ENCODE results near the gene PCDHB15.
"Not testable (repeated sequence)": the region's sequence is repeated elsewhere in the genome, so short reads cannot be mapped to it uniquely, and the experiment has no call there.

Gene PCDHB15

GRCh38 chr5:141245250-141245717 lies at the start of gene PCDHB15:
Gene PCDHB15 (plus strand): TSS chr5:141245395. CDS start chr5:141245579, 184 bp downstream.
- peak; percentile 14 for DNase-seq

DNA sequence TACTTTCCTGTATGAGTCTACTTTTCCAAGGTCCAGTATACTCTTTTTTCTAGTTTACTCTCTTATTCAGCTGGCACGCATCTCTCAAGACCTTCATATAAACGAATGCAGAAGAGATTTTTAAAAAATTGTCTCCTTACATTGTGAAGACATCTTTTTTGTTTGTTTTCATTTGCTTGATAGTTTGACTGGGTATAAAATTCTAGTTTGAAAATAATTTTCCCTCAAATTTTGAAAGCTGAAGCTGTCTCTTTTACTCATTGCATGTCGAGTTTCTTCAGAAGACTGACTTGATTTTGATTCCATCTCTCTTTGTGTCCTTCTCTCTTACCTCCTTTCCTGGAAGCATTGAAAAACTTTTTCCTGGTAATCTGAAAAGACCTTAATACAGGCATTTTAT lies 48.8 kb upstream of the PCDHB15 start:
- DNase-seq: no peak

DNA sequence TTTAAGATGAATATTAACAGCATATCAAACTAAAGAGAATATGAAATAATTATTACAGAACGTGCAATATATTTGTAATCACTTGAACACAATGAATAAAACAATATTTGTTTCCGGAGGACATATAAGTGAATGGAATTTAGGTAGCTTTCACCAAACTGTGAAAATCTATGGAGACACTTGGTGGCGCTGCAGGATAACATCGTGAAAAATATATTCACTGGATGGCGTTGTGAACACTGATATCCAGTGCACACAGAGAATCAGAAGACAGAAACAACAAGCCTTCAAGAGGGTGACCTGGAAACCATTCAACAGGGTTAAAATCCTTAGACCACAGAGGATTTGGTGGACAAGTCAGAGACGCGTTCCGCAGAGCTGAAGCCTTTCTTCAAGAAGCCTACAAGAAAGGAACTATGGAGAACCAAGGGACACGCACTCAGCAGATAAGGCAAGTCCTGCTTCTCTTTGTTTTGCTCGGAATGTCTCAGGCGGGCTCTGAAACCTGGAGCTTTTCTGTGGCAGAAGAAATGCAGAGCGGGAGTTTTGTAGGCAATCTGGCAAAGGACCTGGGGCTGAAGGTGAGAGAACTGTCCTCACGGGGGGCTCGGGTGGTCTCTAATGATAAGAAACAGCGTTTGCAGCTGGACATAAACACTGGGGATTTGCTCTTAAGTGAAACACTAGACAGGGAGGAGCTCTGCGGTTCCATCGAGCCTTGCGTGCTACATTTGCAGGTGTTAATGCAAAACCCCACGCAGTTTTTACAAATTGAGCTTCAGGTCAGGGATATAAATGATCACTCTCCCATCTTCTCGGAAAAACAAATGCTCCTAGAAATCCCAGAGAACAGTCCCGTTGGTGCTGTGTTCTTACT lies 45.6 kb upstream of the PCDHB15 start, which contains the start of gene PCDHB11:
Gene PCDHB11, plus strand, starts transcription at position 269 of the 877 bp plus-strand sequence. Its CDS starts 148 bp downstream, at position 417.
- no peak for DNase-seq

GRCh38 chr5:141201126-141201525 lies 44.1 kb upstream of the PCDHB15 start:
- not testable (repeated sequence) for DNase-seq

DNA sequence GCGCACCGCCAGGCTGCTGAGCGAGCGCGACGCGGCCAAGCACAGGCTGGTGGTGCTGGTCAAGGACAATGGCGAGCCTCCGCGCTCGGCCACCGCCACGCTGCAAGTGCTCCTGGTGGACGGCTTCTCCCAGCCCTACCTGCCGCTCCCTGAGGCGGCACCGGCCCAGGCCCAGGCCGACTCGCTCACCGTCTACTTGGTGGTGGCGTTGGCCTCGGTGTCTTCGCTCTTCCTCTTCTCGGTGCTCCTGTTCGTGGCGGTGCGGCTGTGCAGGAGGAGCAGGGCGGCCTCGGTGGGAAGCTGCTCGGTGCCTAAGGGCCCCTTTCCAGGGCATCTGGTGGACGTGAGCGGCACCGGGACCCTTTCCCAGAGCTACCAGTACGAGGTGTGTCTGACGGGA lies 43.5 kb upstream of the PCDHB15 start:
- DNase-seq: not testable (repeated sequence)

- no peak for DNase-seq
Measured at GRCh38 chr5:141208478-141208877, 36.7 kb upstream of the PCDHB15 start, which contains the start of gene PCDHB12. Gene PCDHB12 (plus strand): TSS chr5:141208719. CDS start chr5:141208908, 189 bp downstream.

DNA sequence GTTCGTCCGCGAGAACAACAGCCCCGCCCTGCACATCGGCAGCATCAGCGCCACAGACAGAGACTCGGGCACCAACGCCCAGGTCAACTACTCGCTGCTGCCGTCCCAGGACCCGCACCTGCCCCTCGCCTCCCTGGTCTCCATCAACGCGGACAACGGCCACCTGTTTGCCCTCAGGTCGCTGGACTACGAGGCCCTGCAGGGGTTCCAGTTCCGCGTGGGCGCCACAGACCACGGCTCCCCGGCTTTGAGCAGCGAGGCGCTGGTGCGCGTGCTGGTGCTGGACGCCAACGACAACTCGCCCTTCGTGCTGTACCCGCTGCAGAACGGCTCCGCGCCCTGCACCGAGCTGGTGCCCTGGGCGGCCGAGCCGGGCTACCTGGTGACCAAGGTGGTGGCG lies 34.9 kb upstream of the PCDHB15 start:
- not testable (repeated sequence) for DNase-seq

DNA sequence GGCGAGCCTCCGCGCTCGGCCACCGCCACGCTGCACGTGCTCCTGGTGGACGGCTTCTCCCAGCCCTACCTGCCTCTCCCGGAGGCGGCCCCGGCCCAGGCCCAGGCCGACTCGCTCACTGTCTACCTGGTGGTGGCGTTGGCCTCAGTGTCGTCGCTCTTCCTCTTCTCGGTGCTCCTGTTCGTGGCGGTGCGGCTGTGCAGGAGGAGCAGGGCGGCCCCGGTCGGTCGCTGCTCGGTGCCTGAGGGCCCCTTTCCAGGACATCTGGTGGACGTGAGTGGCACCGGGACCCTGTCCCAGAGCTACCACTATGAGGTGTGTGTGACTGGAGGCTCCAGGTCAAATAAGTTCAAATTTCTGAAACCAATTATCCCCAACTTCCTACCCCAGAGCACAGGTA lies 34.3 kb upstream of the PCDHB15 start:
- DNase-seq: not testable (repeated sequence)

- peak; percentile 34 for DNase-seq
Measured at GRCh38 chr5:141213656-141214339, 31.4 kb upstream of the PCDHB15 start, which contains the start of gene PCDHB13. Gene PCDHB13 (plus strand): TSS chr5:141213919. CDS start chr5:141214124, 205 bp downstream.

DNA sequence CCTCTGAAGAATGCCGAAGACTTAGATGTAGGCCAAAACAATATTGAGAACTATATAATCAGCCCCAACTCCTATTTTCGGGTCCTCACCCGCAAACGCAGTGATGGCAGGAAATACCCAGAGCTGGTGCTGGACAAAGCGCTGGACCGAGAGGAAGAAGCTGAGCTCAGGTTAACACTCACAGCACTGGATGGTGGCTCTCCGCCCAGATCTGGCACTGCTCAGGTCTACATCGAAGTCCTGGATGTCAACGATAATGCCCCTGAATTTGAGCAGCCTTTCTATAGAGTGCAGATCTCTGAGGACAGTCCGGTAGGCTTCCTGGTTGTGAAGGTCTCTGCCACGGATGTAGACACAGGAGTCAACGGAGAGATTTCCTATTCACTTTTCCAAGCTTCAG lies 30.6 kb upstream of the PCDHB15 start:
- DNase-seq: not testable (repeated sequence)

GRCh38 chr5:141215504-141215903 lies 29.7 kb upstream of the PCDHB15 start:
- not testable (repeated sequence) for DNase-seq

DNA sequence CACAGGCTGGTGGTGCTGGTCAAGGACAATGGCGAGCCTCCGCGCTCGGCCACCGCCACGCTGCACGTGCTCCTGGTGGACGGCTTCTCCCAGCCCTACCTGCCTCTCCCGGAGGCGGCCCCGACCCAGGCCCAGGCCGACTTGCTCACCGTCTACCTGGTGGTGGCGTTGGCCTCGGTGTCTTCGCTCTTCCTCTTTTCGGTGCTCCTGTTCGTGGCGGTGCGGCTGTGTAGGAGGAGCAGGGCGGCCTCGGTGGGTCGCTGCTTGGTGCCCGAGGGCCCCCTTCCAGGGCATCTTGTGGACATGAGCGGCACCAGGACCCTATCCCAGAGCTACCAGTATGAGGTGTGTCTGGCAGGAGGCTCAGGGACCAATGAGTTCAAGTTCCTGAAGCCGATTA lies 29.2 kb upstream of the PCDHB15 start:
- DNase-seq: not testable (repeated sequence)

- DNase-seq: no peak
Measured at GRCh38 chr5:141223112-141223783, 21.9 kb upstream of the PCDHB15 start, which contains the start of gene PCDHB14. Gene PCDHB14 (plus strand): TSS chr5:141223343. CDS start chr5:141223506, 163 bp downstream.

DNA sequence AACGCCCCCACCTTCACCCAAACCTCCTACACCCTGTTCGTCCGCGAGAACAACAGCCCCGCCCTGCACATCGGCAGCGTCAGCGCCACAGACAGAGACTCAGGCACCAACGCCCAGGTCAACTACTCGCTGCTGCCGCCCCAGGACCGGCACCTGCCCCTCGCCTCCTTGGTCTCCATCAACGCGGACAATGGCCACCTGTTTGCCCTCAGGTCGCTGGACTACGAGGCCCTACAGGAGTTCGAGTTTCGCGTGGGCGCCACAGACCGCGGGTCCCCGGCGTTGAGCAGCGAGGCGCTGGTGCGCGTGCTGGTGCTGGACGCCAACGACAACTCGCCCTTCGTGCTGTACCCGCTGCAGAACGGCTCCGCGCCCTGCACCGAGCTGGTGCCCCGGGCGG lies 20.4 kb upstream of the PCDHB15 start:
- DNase-seq: not testable (repeated sequence)

- not testable (repeated sequence) for DNase-seq
Measured at GRCh38 chr5:141225421-141225820, 19.8 kb upstream of the PCDHB15 start.

GRCh38 chr5:141234109-141234667 lies 11.0 kb upstream of the PCDHB15 start:
- DNase-seq: no peak

GRCh38 chr5:141235922-141236321 lies 9.3 kb upstream of the PCDHB15 start:
- not testable (repeated sequence) for DNase-seq

- DNase-seq: no peak
Measured at GRCh38 chr5:141236516-141237313, 8.5 kb upstream of the PCDHB15 start.

DNA sequence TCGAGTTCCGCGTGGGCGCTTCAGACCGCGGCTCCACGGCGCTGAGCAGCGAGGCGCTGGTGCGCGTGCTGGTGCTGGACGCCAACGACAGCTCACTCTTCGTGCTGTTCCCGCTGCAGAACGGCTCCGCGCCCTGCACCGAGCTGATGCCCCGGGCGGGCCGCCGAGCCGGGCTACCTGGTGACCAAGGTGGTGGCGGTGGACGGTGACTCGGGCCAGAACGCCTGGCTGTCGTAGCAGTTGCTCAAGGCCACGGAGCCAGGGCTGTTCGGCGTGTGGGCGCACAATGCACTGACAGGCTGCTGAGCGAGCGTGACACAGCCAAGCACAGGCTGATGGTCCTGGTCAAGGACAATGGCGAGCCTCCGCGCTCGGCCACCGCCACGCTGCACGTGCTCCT lies 3.7 kb upstream of the PCDHB15 start:
- DNase-seq: no peak

GRCh38 chr5:141246971-141247370 lies 1.8 kb downstream of the PCDHB15 start:
- DNase-seq: not testable (repeated sequence)

- DNase-seq: not testable (repeated sequence)
Measured at GRCh38 chr5:141247434-141247833, 2.2 kb downstream of the PCDHB15 start.
